AG04450 (cell line): Measurements from ENCODE around the gene ROBO3. TPM values are rescaled to one million over a fixed set of nuclear protein-coding genes. Genes with fewer than 3 reads are reported as not detected.

Experiments used
- CTCF ChIA-PET: fragments of 300-600, 350-600 bp; formaldehyde crosslinking; extraction: SDS; loops from one replicate; lab custom pipeline; 2022; ENCODE audit warnings: antibody characterized with exemption, inconsistent platforms; lab: Charles Lee
- POLR2A ChIA-PET: fragments of 350-600 bp; formaldehyde crosslinking; extraction: SDS; loops from one replicate; lab custom pipeline; 2021; ENCODE audit warnings: antibody characterized with exemption, inconsistent platforms; lab: Yijun Ruan, JAX
- DNase-seq: peaks from one replicate; pipeline ENCODE4 v3.0.0-alpha.2; 2011; ENCODE audit warnings: low read depth, low spot score
- H3K27ac ChIP-seq: one replicate; pipeline ENCODE4 v1.5.1; 2012; ENCODE audit warnings: low read depth, low read length, control low read depth
- H3K27me3 ChIP-seq: one replicate; pipeline ENCODE4 v1.6.0; 2012; ENCODE audit warnings: low read length; ENCODE audit not compliant: control insufficient read depth, insufficient read depth
- H3K4me3 ChIP-seq: 2 replicates; pipeline ENCODE4 v1.5.1; 2011; ENCODE audit warnings: mild to moderate bottlenecking, low read depth, low read length, control low read depth
- H3K9me3 ChIP-seq: 2 replicates; pipeline ENCODE4 v1.5.1; 2012; ENCODE audit warnings: low read length; ENCODE audit not compliant: control insufficient read depth, insufficient read depth
- polyA plus RNA-seq: library from polyadenylated mRNA; depleted of rRNA; stranded (reverse); fragments of >200 nt; gene quantifications from 2 replicates; pipeline ENCODE4 v1.2.3, GENCODE V29; 2011
- TF ChIP-seq, protein P1 (sequence below): IDR thresholded peaks from 2 replicates; pipeline ENCODE4 v1.5.1; 2011; ENCODE audit warnings: low read depth, low read length, control low read depth, inconsistent platforms

Gene ROBO3
- polyA plus RNA-seq, 1 experiment, result 28.9 TPM

DNA sequence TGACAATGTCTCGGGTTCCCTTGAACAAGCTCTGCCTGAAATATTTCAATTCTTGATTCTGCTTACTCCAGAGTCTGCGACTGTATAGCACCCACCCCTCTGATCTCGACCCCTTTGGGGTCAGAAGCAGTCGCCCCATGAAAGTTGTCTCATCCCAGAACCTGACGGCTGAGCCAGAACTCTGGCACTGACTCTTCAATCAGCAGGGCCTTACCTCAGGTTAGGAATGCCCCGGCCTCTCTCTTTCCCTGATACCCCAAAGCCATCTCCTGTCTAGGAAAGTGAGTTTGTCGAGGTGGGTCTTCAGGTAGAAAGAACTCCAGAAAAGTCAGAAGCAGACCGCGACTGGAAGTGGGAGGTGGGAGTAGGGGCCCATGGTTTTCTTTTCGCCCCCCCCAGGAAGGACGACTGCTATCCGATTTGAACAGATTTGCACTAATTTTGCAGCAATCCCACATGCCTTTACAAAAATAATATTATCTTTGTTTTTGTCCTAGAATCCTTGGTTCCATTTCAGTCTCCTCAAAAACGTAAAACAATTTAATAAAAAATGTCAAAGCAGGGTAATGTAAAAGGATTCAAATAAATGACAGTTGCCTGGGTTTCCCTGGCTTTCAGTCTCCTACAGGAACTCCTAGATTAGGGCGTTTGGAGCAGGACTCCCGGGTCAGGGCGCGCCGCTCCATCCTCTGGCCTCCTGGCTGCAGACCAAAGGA lies 898 bp upstream of the ROBO3 start:
- DNase-seq, result no peak

DNA sequence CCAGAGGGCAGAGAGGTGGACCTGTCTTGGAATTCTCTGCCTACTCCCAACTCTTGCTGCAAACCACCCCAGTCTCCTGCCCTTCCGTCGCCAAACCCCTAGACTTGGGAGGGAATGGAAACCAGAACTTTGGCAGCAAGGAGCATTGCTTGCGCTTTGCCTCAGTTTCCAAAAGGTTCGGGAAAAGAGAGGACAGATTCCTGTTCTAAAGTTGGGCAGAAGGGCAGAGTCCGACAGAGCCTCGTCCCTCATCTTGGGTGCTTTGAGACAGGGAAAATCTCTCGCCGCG lies 396 bp upstream of the ROBO3 start:
- ChIA-PET CTCF (interaction anchor here (1.4 to 3.0 kb wide), 5 partner anchors 17 to 221 kb away, joined by 5 to 32 read pairs (median 8); partner anchors contain the start of genes SIAE and SPA17), POLR2A (no interaction called here)
- DNase-seq, result no peak
- TF ChIP-seq, protein P1, sequence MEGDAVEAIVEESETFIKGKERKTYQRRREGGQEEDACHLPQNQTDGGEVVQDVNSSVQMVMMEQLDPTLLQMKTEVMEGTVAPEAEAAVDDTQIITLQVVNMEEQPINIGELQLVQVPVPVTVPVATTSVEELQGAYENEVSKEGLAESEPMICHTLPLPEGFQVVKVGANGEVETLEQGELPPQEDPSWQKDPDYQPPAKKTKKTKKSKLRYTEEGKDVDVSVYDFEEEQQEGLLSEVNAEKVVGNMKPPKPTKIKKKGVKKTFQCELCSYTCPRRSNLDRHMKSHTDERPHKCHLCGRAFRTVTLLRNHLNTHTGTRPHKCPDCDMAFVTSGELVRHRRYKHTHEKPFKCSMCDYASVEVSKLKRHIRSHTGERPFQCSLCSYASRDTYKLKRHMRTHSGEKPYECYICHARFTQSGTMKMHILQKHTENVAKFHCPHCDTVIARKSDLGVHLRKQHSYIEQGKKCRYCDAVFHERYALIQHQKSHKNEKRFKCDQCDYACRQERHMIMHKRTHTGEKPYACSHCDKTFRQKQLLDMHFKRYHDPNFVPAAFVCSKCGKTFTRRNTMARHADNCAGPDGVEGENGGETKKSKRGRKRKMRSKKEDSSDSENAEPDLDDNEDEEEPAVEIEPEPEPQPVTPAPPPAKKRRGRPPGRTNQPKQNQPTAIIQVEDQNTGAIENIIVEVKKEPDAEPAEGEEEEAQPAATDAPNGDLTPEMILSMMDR, result no peak
- Histone ChIP-seq H3K9me3 (no peaks in the 10 kb centered on the region; the same call in 1 of the 2 replicates), H3K27ac (no peak overlapping the region), H3K4me3 (no peak overlapping the region), H3K27me3 (peaks cover 97% of the 10 kb centered on the region)

More for the DNA sequence above, 898 bp upstream of the ROBO3 start:
- Histone ChIP-seq H3K27me3 (peaks cover 92% of the 10 kb centered on the region), H3K27ac (no peak overlapping the region), H3K9me3 (no peaks in the 10 kb centered on the region; the same call in 1 of the 2 replicates), H3K4me3 (no peak overlapping the region)
- ChIA-PET CTCF (interaction anchor here (0.6 to 3.0 kb wide), 3 partner anchors 27 to 111 kb away, joined by 3 to 32 read pairs (median 4); no protein-coding TSS in a partner anchor), POLR2A (no interaction called here)
- TF ChIP-seq, protein P1, result no peak

DNA sequence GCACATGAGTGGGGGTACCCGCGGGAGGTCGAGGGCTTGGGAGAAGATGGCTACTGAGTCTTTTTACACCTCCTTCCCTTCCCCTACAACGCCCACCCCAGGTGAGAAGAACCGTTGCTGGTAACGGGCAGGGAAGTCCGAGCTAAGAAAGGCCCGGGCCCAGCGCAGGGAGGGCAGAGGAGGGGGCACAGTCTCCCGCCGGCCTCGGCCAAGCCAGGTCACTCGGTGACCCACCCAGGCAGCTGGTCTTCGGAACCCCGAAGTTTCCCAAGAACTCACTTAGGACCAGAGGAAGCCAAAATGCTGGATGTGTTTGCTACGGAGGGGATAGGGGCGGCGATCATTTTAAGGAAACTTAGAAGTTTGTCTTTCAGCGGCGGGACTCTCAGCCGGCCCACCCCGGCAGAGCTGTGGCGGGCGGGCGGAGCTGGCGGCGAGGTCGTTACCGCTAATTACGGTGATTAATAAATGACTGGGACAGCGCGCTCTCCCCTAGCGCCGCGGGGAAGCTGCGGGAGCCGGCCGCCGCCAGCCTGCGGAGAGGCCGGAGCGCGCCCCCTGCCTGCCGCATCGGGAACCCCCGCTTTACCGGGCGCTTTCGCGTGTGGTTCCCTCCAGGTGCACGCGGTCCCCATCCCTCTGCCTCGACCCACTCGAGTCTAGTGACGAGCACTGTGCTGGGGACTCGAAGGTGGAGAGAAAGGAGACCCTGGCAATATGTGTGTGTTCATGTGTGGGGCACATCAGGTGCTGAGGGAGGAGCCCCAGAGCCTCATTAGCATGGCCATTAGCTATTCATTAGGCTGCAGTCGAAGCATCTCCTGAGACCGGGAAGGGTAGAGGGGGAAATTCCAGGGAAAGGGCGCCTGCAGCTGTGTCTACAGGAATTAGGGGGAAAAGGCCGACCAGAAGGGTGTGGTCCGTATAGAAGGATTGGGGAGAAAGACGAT lies 945 bp downstream of the ROBO3 start:
- TF ChIP-seq, protein P1, result peak; percentile 73
- Histone ChIP-seq H3K9me3 (no peaks in the 10 kb centered on the region; the same call in 1 of the 2 replicates), H3K27me3 (peaks cover 98% of the 10 kb centered on the region), H3K27ac (no peak overlapping the region), H3K4me3 (peak overlapping the region; percentile 31)
- CTCF ChIA-PET, result interaction anchor here (0.6 to 3.0 kb wide), 51 partner anchors 9 to 795 kb away, joined by 3 to 43 read pairs (median 5); partner anchors contain the start of genes CCDC15, HEPN1, SIAE and SPA17
- POLR2A ChIA-PET, result no interaction called here
- no peak for DNase-seq

DNA sequence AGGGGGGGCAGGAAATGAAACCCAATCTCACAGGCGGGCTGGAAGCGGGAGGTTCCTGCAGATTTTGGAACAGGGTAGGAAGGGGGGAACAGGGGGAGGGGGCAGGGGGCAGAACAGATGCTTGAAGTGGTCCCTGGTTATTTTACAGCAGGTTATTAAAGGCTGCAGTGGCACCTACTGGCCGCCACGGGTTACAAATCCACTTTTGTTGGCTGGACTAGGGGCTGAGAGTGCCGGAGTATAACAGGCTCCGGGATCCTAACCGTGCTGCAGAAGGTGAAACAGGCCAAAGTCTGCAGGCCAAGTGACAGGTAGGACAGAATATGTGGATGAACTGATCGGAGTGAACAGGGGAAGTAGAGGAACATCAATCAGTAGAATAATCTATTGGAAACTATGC lies 2.5 kb downstream of the ROBO3 start:
- TF ChIP-seq, protein P1, result peak; percentile 61
- CTCF ChIA-PET, result interaction anchor here (0.6 to 3.0 kb wide), 29 partner anchors 9 to 465 kb away, joined by 3 to 43 read pairs (median 4); partner anchors contain the start of genes CCDC15, SIAE and SPA17
- no peak overlapping the region for H3K4me3 ChIP-seq
- no peak overlapping the region for H3K27ac ChIP-seq
- no peaks in the 10 kb centered on the region; the same call in 1 of the 2 replicates for H3K9me3 ChIP-seq
- no peak for DNase-seq
- peaks cover 97% of the 10 kb centered on the region for H3K27me3 ChIP-seq
- POLR2A ChIA-PET, result no interaction called here
